HG02973 (cell line): ENCODE measurements around the gene DENND6A.
"Not testable (repeated sequence)": the region's sequence is repeated elsewhere in the genome, so short reads cannot be mapped to it uniquely, and the experiment has no call there.

Experiments used
- ATAC-seq: cut with Tn5 transposase; IDR thresholded peaks from one replicate; pipeline ENCODE4 v1.9.1; 2021; ENCODE audit warnings: moderate library complexity; ENCODE audit not compliant: unreplicated experiment

DENND6A gene

GRCh38 chr3:57694146-57694545 lies 1.3 kb upstream of the DENND6A start:
- ATAC-seq: no peak

- ATAC-seq: not testable (repeated sequence)
Observed at GRCh38 chr3:57692133-57692395, 813 bp downstream of the DENND6A start.

GRCh38 chr3:57691411-57692132 lies 1.3 kb downstream of the DENND6A start:
- ATAC-seq: no peak

- no peak for ATAC-seq
Observed at GRCh38 chr3:57689367-57690053, 3.4 kb downstream of the DENND6A start.

GRCh38 chr3:57688291-57688690 lies 4.6 kb downstream of the DENND6A start:
- ATAC-seq: no peak

GRCh38 chr3:57683286-57683685 lies 9.6 kb downstream of the DENND6A start:
- ATAC-seq: no peak

- no peak for ATAC-seq
Observed at GRCh38 chr3:57682284-57682683, 10.6 kb downstream of the DENND6A start.

GRCh38 chr3:57681691-57682090 lies 11.2 kb downstream of the DENND6A start:
- ATAC-seq: no peak

- ATAC-seq: no peak
Observed at GRCh38 chr3:57680046-57680445, 12.8 kb downstream of the DENND6A start.

GRCh38 chr3:57675530-57675929 lies 17.3 kb downstream of the DENND6A start:
- no peak for ATAC-seq

GRCh38 chr3:57673156-57673555 lies 19.7 kb downstream of the DENND6A start:
- ATAC-seq: no peak

- no peak for ATAC-seq
Observed at GRCh38 chr3:57670543-57670942, 22.3 kb downstream of the DENND6A start.

GRCh38 chr3:57661404-57661803 lies 31.5 kb downstream of the DENND6A start:
- ATAC-seq: no peak

GRCh38 chr3:57659806-57660439 lies 33.0 kb downstream of the DENND6A start:
- ATAC-seq: no peak

GRCh38 chr3:57659004-57659673 lies 33.7 kb downstream of the DENND6A start:
- ATAC-seq: no peak

GRCh38 chr3:57658536-57658935 lies 34.3 kb downstream of the DENND6A start:
- ATAC-seq: no peak

GRCh38 chr3:57655727-57656126 lies 37.1 kb downstream of the DENND6A start:
- ATAC-seq: no peak

GRCh38 chr3:57654267-57654666 lies 38.6 kb downstream of the DENND6A start:
- no peak for ATAC-seq

- ATAC-seq: no peak
Observed at GRCh38 chr3:57652203-57652602, 40.7 kb downstream of the DENND6A start.

GRCh38 chr3:57647292-57647940 lies 45.5 kb downstream of the DENND6A start:
- ATAC-seq: no peak

GRCh38 chr3:57646723-57647122 lies 46.2 kb downstream of the DENND6A start:
- no peak for ATAC-seq
